Testis (tissue), 5 donors: ENCODE results near the gene USP17L21. TPM values are rescaled to one million over a fixed set of nuclear protein-coding genes. Genes with fewer than 3 reads are reported as not detected.
"Not testable (repeated sequence)": the region's sequence is repeated elsewhere in the genome, so short reads cannot be mapped to it uniquely, and the experiment has no call there.

Source experiments
- DNase-seq: peaks from one replicate; pipeline ENCODE4 v3.0.0-alpha.2; 2019
- H3K27ac ChIP-seq, 2 donors: fragments of 200-600 bp; sonication (generic); one replicate each; pipeline ENCODE4 v1.5.1; 2019
- H3K27me3 ChIP-seq: fragments of 200-600 bp; sonication (generic); one replicate; pipeline ENCODE4 v1.5.1; 2019
- H3K36me3 ChIP-seq: fragments of 200-600 bp; sonication (generic); one replicate; pipeline ENCODE4 v1.5.1; 2017; ENCODE audit warnings: low read depth; ENCODE audit errors: missing control alignments
- H3K4me1 ChIP-seq: fragments of 200-600 bp; sonication (generic); one replicate; pipeline ENCODE4 v1.5.1; 2019
- H3K4me3 ChIP-seq, 2 donors: fragments of 200-600 bp; sonication (generic); one replicate each; pipeline ENCODE4 v1.5.1; 2017 to 2019
- H3K9me3 ChIP-seq: fragments of 200-600 bp; sonication (generic); one replicate; pipeline ENCODE4 v1.5.1; 2017
- WGBS, 2 donors: methylation state at CpG; one replicate each; pipeline ENCODE4 v1.1.5; 2018; 5-methylcytosine and 5-hydroxymethylcytosine counted together
- intact Hi-C: fragments of 100-400 bp; cut with DNase I; formaldehyde crosslinking; loops from one replicate; pipeline ENCODE4 v1.15.1; 2023; ENCODE audit warnings: low total_unique reads
- long read RNA-seq, 2 donors: transcript quantifications; one replicate each; lab custom pipeline, GENCODE V29; 2026
- polyA plus RNA-seq: library from polyadenylated mRNA; stranded (reverse); fragments of 350-450 nt; fragmentation: Illumina TruSeq; extraction: RNeasy Lipid Tissue Mini Kit (QIAGEN cat#74804); gene quantifications from one replicate; pipeline ENCODE4 v1.2.3, GENCODE V29; 2014; ENCODE audit warnings: low read depth, low replicate concordance; ENCODE audit not compliant: insufficient read depth
- total RNA-seq, 2 donors: library from RNA; depleted of rRNA; stranded (reverse); fragments of >200 nt; gene quantifications; one replicate each; pipeline ENCODE4 v1.2.3, GENCODE V29; 2016

USP17L21 gene, protein sequence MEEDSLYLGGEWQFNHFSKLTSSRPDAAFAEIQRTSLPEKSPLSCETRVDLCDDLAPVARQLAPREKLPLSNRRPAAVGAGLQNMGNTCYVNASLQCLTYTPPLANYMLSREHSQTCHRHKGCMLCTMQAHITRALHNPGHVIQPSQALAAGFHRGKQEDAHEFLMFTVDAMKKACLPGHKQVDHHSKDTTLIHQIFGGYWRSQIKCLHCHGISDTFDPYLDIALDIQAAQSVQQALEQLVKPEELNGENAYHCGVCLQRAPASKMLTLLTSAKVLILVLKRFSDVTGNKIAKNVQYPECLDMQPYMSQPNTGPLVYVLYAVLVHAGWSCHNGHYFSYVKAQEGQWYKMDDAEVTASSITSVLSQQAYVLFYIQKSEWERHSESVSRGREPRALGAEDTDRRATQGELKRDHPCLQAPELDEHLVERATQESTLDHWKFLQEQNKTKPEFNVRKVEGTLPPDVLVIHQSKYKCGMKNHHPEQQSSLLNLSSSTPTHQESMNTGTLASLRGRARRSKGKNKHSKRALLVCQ
- total RNA-seq (not detected), polyA plus RNA-seq (not detected)
- long read RNA-seq, donor 1: 0 reads
- long read RNA-seq, donor 2: 0 reads

DNA sequence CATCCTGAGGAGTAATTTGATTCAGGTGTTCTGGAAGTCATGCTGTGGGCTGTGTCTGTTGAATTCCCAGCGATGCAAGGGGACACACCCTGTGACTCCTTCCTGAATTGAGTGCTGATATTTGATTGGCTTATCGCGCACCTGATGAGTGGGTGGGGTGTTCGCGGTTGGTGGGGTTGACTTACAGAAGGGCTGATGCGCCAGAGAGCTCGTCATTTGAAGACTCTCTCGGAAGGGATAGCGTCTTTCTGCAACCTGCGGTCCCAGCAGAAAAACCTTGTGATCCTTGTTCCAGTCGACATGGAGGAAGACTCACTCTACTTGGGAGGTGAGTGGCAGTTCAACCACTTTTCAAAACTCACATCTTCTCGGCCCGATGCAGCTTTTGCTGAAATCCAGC is at the start of gene USP17L21:
USP17L21 (plus strand) TSS at position 301 of the 400 bp plus-strand sequence; CDS start at position 301, 0 bp downstream.
- intact Hi-C loops: not testable (repeated sequence)

DNA sequence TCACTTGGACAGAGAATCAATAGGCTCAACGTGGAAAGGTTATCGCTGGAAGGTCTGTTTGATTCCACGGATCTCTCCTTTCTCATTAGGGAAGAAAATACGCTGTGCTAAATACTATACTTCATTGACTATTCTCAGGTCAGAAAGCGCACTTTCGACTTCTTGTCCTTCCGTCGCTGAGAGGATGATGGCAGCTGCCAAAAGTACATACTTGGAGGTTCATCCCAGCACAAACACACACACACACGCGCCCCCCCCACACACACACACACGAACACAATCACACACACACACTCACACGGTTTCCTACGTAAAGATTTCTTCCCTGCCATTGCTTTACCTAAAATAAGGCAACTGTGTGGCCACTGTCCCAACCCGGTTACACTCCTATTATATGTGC is 48.0 kb upstream of the USP17L21 start:
- DNase-seq, H3K27me3 ChIP-seq, H3K4me1 ChIP-seq, H3K27ac ChIP-seq, intact Hi-C loops, H3K36me3 ChIP-seq, H3K4me3 ChIP-seq, H3K9me3 ChIP-seq: not testable (repeated sequence)
- 56 to 62% methylated on average over 9 to 10 of the region's 14 CpGs for WGBS, 2 donors

More for the DNA sequence above, at the start of gene USP17L21:
- not testable (repeated sequence) for H3K4me3 ChIP-seq, H3K4me1 ChIP-seq, DNase-seq, H3K9me3 ChIP-seq, H3K27me3 ChIP-seq, H3K36me3 ChIP-seq, H3K27ac ChIP-seq
- WGBS, 2 donors: no CpG with 5 or more reads among the region's 13 CpGs

DNA sequence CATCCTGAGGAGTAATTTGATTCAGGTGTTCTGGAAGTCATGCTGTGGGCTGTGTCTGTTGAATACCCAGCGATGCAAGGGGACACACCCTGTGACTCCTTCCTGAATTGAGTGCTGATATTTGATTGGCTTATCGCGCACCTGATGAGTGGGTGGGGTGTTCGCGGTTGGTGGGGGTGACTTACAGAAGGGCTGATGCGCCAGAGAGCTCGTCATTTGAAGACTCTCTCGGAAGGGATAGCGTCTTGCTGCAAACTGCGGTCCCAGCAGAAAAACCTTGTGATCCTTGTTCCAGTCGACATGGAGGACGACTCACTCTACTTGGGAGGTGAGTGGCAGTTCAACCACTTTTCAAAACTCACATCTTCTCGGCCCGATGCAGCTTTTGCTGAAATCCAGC is 47.6 kb upstream of the USP17L21 start, which contains the start of gene USP17L11:
USP17L11 (plus strand) TSS at position 301 of the 400 bp plus-strand sequence; CDS start at position 301, 0 bp downstream.
- not testable (repeated sequence) for H3K9me3 ChIP-seq, H3K4me3 ChIP-seq
- WGBS, 2 donors: no CpG with 5 or more reads among the region's 14 CpGs

GRCh38 chr4:9219852-9220251 is 42.8 kb upstream of the USP17L21 start, which contains the start of gene USP17L12:
TSS of gene USP17L12 (plus strand) at chr4:9220152. CDS start at chr4:9220152, 0 bp downstream.
- WGBS, 2 donors: no CpG with 5 or more reads among the region's 13 CpGs
- H3K9me3 ChIP-seq: not testable (repeated sequence)

More for the DNA sequence above, 47.6 kb upstream of the USP17L21 start, which contains the start of gene USP17L11:
- H3K4me1 ChIP-seq, H3K36me3 ChIP-seq, DNase-seq, H3K27me3 ChIP-seq, intact Hi-C loops, H3K27ac ChIP-seq: not testable (repeated sequence)

GRCh38 chr4:9224596-9224995 is 38.1 kb upstream of the USP17L21 start, which contains the start of gene USP17L13:
TSS of gene USP17L13 (plus strand) at chr4:9224896. CDS start at chr4:9224896, 0 bp downstream.
- intact Hi-C loops: not testable (repeated sequence)
- no CpG with 5 or more reads among the region's 14 CpGs for WGBS, 2 donors

More at GRCh38 chr4:9219852-9220251, 42.8 kb upstream of the USP17L21 start, which contains the start of gene USP17L12:
- H3K27me3 ChIP-seq, H3K4me1 ChIP-seq, intact Hi-C loops, H3K36me3 ChIP-seq, H3K27ac ChIP-seq, DNase-seq, H3K4me3 ChIP-seq: not testable (repeated sequence)

GRCh38 chr4:9230249-9230648 is 32.4 kb upstream of the USP17L21 start:
- H3K9me3 ChIP-seq, H3K27me3 ChIP-seq, H3K4me3 ChIP-seq, intact Hi-C loops, H3K4me1 ChIP-seq, H3K27ac ChIP-seq, H3K36me3 ChIP-seq, DNase-seq: not testable (repeated sequence)
- WGBS, 2 donors: 82% methylated on average over 5 of the region's 8 CpGs; no CpG with 5 or more reads in 1 of the 2 donors

More at GRCh38 chr4:9224596-9224995, 38.1 kb upstream of the USP17L21 start, which contains the start of gene USP17L13:
- DNase-seq, H3K4me1 ChIP-seq, H3K27ac ChIP-seq, H3K36me3 ChIP-seq, H3K27me3 ChIP-seq, H3K9me3 ChIP-seq, H3K4me3 ChIP-seq: not testable (repeated sequence)

DNA sequence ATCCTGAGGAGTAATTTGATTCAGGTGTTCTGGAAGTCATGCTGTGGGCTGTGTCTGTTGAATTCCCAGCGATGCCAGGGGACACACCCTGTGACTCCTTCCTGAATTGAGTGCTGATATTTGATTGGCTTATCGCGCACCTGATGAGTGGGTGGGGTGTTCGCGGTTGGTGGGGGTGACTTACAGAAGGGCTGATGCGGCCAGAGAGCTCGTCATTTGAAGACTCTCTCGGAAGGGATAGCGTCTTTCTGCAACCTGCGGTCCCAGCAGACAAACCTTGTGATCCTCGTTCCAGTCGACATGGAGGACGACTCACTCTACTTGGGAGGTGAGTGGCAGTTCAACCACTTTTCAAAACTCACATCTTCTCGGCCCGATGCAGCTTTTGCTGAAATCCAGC is 28.6 kb upstream of the USP17L21 start, which contains the start of gene USP17L15:
USP17L15 (plus strand) TSS at position 301 of the 400 bp plus-strand sequence; CDS start at position 301, 0 bp downstream.
- intact Hi-C loops, DNase-seq, H3K27ac ChIP-seq, H3K36me3 ChIP-seq, H3K4me3 ChIP-seq, H3K4me1 ChIP-seq, H3K9me3 ChIP-seq, H3K27me3 ChIP-seq: not testable (repeated sequence)
- no CpG with 5 or more reads among the region's 15 CpGs for WGBS, 2 donors

- H3K4me3 ChIP-seq, H3K9me3 ChIP-seq, H3K27ac ChIP-seq, H3K27me3 ChIP-seq, H3K4me1 ChIP-seq, intact Hi-C loops, H3K36me3 ChIP-seq: not testable (repeated sequence)
- DNase-seq: peak; percentile 10
- no CpG with 5 or more reads among the region's 12 CpGs for WGBS, 2 donors
Observed at GRCh38 chr4:9238461-9238860, 24.2 kb upstream of the USP17L21 start.

- H3K4me3 ChIP-seq, intact Hi-C loops, H3K4me1 ChIP-seq, H3K36me3 ChIP-seq, DNase-seq, H3K9me3 ChIP-seq, H3K27me3 ChIP-seq, H3K27ac ChIP-seq: not testable (repeated sequence)
- WGBS, 2 donors: 83% methylated on average over 14 of the region's 14 CpGs; no CpG with 5 or more reads in 1 of the 2 donors
Observed at GRCh38 chr4:9243579-9243978, 19.1 kb upstream of the USP17L21 start, which contains the start of gene USP17L17. TSS of gene USP17L17 (plus strand) at chr4:9243879. CDS start at chr4:9243879, 0 bp downstream.

DNA sequence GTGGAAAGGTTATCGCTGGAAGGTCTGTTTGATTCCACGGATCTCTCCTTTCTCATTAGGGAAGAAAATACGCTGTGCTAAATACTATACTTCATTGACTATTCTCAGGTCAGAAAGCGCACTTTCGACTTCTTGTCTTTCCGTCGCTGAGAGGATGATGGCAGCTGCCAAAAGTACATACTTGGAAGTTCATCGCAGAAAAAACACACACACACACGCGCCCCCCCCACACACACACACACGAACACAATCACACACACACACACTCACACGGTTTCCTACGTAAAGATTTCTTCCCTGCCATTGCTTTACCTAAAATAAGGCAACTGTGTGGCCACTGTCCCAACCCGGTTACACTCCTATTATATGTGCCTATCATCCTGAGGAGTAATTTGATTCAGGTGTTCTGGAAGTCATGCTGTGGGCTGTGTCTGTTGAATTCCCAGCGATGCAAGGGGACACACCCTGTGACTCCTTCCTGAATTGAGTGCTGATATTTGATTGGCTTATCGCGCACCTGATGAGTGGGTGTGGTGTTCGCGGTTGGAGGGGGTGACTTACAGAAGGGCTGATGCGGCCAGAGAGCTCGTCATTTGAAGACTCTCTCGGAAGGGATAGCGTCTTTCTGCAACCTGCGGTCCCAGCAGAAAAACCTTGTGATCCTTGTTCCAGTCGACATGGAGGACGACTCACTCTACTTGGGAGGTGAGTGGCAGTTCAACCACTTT is 14.6 kb upstream of the USP17L21 start, which contains the start of gene USP17L18:
USP17L18 (plus strand) TSS at position 678 of the 728 bp plus-strand sequence; CDS start at position 678, 0 bp downstream.
- peak; percentile 13 for DNase-seq
- H3K36me3 ChIP-seq, H3K9me3 ChIP-seq, H3K4me1 ChIP-seq, H3K27ac ChIP-seq, H3K27me3 ChIP-seq, H3K4me3 ChIP-seq, intact Hi-C loops: not testable (repeated sequence)
- 50 to 55% methylated on average over 9 to 11 of the region's 26 CpGs for WGBS, 2 donors

- H3K27ac ChIP-seq, H3K4me3 ChIP-seq, H3K36me3 ChIP-seq, DNase-seq, H3K27me3 ChIP-seq, intact Hi-C loops, H3K4me1 ChIP-seq, H3K9me3 ChIP-seq: not testable (repeated sequence)
- no CpG with 5 or more reads among the region's 13 CpGs for WGBS, 2 donors
Observed at GRCh38 chr4:9253078-9253477, 9.6 kb upstream of the USP17L21 start, which contains the start of gene USP17L19. TSS of gene USP17L19 (plus strand) at chr4:9253378. CDS start at chr4:9253378, 0 bp downstream.
